Gastrocnemius medialis (tissue), 4 donors: ENCODE measurements around the gene FGF10. TPM values are rescaled to one million over a fixed set of nuclear protein-coding genes. Genes with fewer than 3 reads are reported as not detected.

ENCODE experiments used
- ATAC-seq, 2 donors: fragments of 150-250 bp; one replicate each; pipeline ENCODE4 v1.9.1; 2016
- DNase-seq, 2 donors: peaks; one replicate each; pipeline ENCODE4 v3.0.0-alpha.2; 2019
- H3K27ac ChIP-seq, 4 donors: fragments of 200-600 bp; sonication (generic); 1 replicate in 1 of 4; 2 replicates in 3 of 4; pipeline ENCODE4 v1.5.1; 2016 to 2018; ENCODE audit warnings: mild to moderate bottlenecking in 2 of 4, moderate library complexity in 1 of 4
- H3K27me3 ChIP-seq, 3 donors: fragments of 200-600 bp; sonication (generic) in 2 of 3; 1 replicate in 1 of 3; 2 replicates in 2 of 3; pipeline versions ENCODE4 v1.5.1 to v1.6.0; 2016 to 2019; ENCODE audit warnings: mild to moderate bottlenecking in 1 of 3, moderate library complexity in 1 of 3
- H3K36me3 ChIP-seq, 2 donors: fragments of 200-600 bp; sonication (generic) in 1 of 2; one replicate each; pipeline ENCODE4 v1.5.1; 2017 to 2018
- H3K4me1 ChIP-seq, 2 donors: fragments of 200-600 bp; sonication (generic) in 1 of 2; one replicate each; pipeline ENCODE4 v1.5.1; 2016 to 2017; ENCODE audit warnings: mild to moderate bottlenecking in 2 of 2
- H3K4me3 ChIP-seq, 4 donors: fragments of 200-600 bp; sonication (generic) in 3 of 4; 1 replicate in 1 of 4; 2 replicates in 3 of 4; pipeline ENCODE4 v1.5.1; 2016 to 2019; ENCODE audit warnings: mild to moderate bottlenecking in 2 of 4
- H3K9me3 ChIP-seq, 3 donors: fragments of 200-600 bp; sonication (generic) in 2 of 3; 1 replicate in 1 of 3; 2 replicates in 2 of 3; pipeline ENCODE4 v1.5.1; 2016 to 2019
- POLR2A ChIP-seq, 2 donors: fragments of 450-650 bp; IDR thresholded peaks; one replicate each; pipeline ENCODE4 v1.6.1; 2017; ENCODE audit warnings: antibody characterized with exemption in 2 of 2, mild to moderate bottlenecking in 2 of 2, moderate library complexity in 2 of 2
- in situ Hi-C, 4 donors: fragments of 200-750 bp; cut with MboI; loops; one replicate each; pipeline versions ENCODE4 v1.15.0 to v1.8.0; 2017; ENCODE audit warnings: low sequenced_read_pairs in 4 of 4
- intact Hi-C: fragments of 100-400 bp; cut with DNase I; formaldehyde crosslinking; loops from one replicate; pipeline ENCODE4 v1.15.1; 2023; ENCODE audit warnings: low total_unique reads
- total RNA-seq, 4 donors: library from RNA; depleted of rRNA; stranded (reverse); fragments of >200 nt; gene quantifications; one replicate each; pipeline versions ENCODE4 v1.1.0 to v1.2.3, GENCODE V29; 2016
- TF ChIP-seq, protein P1 (sequence below), 5 experiments: fragments of 450-650 bp in 3 of 5; fragments of 200-600 bp in 2 of 5; sonication (generic) in 2 of 5; IDR thresholded peaks in 4 of 5; conservative IDR thresholded peaks in 1 of 5; 1 replicate in 4 of 5; 2 replicates in 1 of 5; pipeline ENCODE4 v1.5.1; 2016 to 2019; ENCODE audit warnings: antibody characterized with exemption in 5 of 5, mild to moderate bottlenecking in 3 of 5, moderate library complexity in 3 of 5

FGF10 gene
- total RNA-seq, 4 donors from 2014 or later, result 0.23 to 2.6 (median 0.76) TPM; not detected in 1

- no peak for TF ChIP-seq POLR2A (IDR thresholded peaks at IDR 0.05)
- TF ChIP-seq, protein P1, sequence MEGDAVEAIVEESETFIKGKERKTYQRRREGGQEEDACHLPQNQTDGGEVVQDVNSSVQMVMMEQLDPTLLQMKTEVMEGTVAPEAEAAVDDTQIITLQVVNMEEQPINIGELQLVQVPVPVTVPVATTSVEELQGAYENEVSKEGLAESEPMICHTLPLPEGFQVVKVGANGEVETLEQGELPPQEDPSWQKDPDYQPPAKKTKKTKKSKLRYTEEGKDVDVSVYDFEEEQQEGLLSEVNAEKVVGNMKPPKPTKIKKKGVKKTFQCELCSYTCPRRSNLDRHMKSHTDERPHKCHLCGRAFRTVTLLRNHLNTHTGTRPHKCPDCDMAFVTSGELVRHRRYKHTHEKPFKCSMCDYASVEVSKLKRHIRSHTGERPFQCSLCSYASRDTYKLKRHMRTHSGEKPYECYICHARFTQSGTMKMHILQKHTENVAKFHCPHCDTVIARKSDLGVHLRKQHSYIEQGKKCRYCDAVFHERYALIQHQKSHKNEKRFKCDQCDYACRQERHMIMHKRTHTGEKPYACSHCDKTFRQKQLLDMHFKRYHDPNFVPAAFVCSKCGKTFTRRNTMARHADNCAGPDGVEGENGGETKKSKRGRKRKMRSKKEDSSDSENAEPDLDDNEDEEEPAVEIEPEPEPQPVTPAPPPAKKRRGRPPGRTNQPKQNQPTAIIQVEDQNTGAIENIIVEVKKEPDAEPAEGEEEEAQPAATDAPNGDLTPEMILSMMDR (IDR thresholded peaks at IDR 0.05 in 4 of 5, conservative IDR thresholded peaks at IDR 0.05 in 1 of 5), result no peak
- intact Hi-C loops (no loop called here), in situ Hi-C loops (no loop called here)
- no peak for ATAC-seq
- Histone ChIP-seq H3K9me3 (no peaks in the 10 kb centered on the region), H3K4me1 (peaks cover 9 to 18% of the 10 kb centered on the region in 2 donors), H3K27ac (no peak overlapping the region), H3K27me3 (peaks cover 23 to 47% (median 41%) of the 10 kb centered on the region in 3 donors), H3K4me3 (peak overlapping the region; percentile 50 to 59 (median 52)), H3K36me3 (no peaks in the 10 kb centered on the region)
- DNase-seq, result no peak
Observed at GRCh38 chr5:44389823-44390143, 563 bp upstream of the FGF10 start.

DNA sequence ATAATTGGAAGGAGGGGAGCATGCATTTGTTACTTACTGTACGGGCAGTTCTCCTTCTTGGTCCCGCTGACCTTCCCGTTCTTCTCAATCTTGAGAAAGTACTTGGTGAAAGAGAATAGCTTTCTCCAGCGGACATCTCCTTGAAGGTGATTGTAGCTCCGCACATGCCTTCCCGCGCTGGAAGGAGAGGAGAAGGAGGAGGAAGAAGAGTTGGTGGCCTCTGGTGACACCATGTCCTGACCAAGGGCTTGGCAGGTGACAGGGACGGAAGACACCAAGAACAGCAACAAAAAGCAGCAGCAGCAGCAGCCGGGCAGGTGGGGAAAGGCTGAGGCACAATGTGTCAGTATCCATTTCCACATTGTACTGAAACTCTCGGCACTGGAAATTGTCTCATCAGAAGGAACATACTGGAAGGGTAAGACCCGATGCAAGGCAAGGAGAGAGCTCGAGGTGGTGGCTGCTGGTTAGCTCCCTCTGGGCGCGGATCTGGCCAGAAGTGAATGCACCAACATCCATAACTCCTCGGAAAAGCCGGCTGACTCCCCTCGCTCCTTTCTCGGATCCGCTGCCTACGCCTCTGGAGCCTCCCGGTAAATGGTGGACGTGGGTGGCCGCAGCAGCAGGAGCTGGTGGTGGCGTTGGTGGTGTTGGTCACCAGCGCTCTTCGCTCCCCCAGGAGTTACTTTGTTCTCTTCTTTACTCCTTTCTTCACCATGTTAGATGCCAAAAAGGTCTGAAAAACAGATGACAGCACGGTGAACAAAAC is 715 bp downstream of the FGF10 start:
- intact Hi-C loops, result no loop called here
- Histone ChIP-seq H3K36me3 (no peaks in the 10 kb centered on the region), H3K27me3 (peaks cover 23 to 47% (median 41%) of the 10 kb centered on the region in 3 donors), H3K27ac (peak overlapping the region in 2 of 4 donors; percentile 10 to 21), H3K9me3 (no peaks in the 10 kb centered on the region), H3K4me1 (peaks cover 9 to 18% of the 10 kb centered on the region in 2 donors), H3K4me3 (peak overlapping the region; percentile 50 to 59 (median 52))
- TF ChIP-seq, protein P1 (IDR thresholded peaks at IDR 0.05 in 4 of 5, conservative IDR thresholded peaks at IDR 0.05 in 1 of 5), result no peak
- TF ChIP-seq POLR2A (IDR thresholded peaks at IDR 0.05), result no peak
- DNase-seq (no peak), ATAC-seq (peak in 1 of 2 donors; percentile 49)
- in situ Hi-C loops, result no loop called here

DNA sequence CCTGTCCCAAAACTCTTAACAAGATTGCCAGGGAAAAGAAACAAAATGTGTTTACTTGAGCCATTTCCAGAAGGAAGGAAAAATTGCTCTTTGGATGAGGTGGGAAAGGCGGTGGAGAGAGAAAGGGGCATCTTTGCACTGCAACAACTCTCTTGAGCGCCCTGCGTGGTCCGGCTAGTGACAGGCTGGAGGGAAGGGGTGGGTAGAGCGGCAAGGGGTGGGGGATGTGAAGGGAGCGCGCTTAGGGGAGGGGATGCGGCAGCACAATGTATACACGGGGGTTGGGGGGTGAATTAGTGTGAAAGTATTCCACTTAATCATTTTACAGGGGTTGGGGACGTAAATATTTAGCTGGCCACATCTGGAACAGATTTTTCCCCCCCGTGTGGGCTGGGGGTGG is 1.3 kb downstream of the FGF10 start:
- H3K9me3 ChIP-seq, result no peaks in the 10 kb centered on the region
- TF ChIP-seq, protein P1 (IDR thresholded peaks at IDR 0.05 in 4 of 5, conservative IDR thresholded peaks at IDR 0.05 in 1 of 5), result no peak
- TF ChIP-seq POLR2A (IDR thresholded peaks at IDR 0.05), result no peak
- in situ Hi-C loops (no loop called here), intact Hi-C loops (no loop called here)
- peaks cover 23 to 47% (median 41%) of the 10 kb centered on the region in 3 donors for H3K27me3 ChIP-seq
- no peak for DNase-seq
- H3K4me3 ChIP-seq, result peak overlapping the region in 3 of 4 donors; percentile 50 to 59 (median 55)
- H3K4me1 ChIP-seq, result peaks cover 9 to 18% of the 10 kb centered on the region in 2 donors
- no peaks in the 10 kb centered on the region for H3K36me3 ChIP-seq
- ATAC-seq, result no peak
- H3K27ac ChIP-seq, result no peak overlapping the region

DNA sequence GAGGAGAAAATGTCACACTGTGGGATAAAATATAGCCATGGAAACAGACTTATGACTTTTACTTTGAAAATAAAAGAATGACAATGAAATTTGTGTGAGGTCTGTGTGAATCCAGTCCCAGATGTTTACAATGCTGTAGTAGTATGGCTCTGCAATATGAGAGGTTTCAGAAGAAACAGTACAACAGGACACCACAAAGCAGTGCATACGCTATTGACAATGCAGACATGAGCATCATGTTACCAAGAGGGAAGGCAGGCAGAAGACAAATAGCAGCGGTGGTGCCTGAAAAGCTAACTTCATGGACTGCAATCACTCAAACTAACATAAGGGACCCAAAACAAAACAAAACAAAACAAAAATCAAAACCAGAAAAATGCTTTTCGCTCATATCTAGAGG is 1.8 kb downstream of the FGF10 start:
- intact Hi-C loops, result no loop called here
- in situ Hi-C loops, result no loop called here
- peaks cover 9 to 18% of the 10 kb centered on the region in 2 donors for H3K4me1 ChIP-seq
- no peak overlapping the region for H3K27ac ChIP-seq
- H3K36me3 ChIP-seq, result no peaks in the 10 kb centered on the region
- ATAC-seq (no peak), DNase-seq (no peak)
- H3K4me3 ChIP-seq, result peak overlapping the region in 2 of 4 donors; percentile 50 to 59
- H3K9me3 ChIP-seq, result no peaks in the 10 kb centered on the region
- H3K27me3 ChIP-seq, result peaks cover 23 to 42% (median 41%) of the 10 kb centered on the region in 3 donors
- TF ChIP-seq POLR2A (IDR thresholded peaks at IDR 0.05), result no peak
- TF ChIP-seq, protein P1 (IDR thresholded peaks at IDR 0.05 in 4 of 5, conservative IDR thresholded peaks at IDR 0.05 in 1 of 5), result no peak
